Left renal pelvis (tissue), 4 donors: Measurements from ENCODE around the gene CLC. TPM values are rescaled to one million over a fixed set of nuclear protein-coding genes. Genes with fewer than 3 reads are reported as not detected.
"Not testable (repeated sequence)": the region's sequence is repeated elsewhere in the genome, so short reads cannot be mapped to it uniquely, and the experiment has no call there.

Experiments used
- DNase-seq, 4 donors: peaks; one replicate each; pipeline ENCODE4 v3.0.0-alpha.2; 2013; ENCODE audit warnings: low read depth in 4 of 4, low spot score in 3 of 4
- polyA plus RNA-seq, 4 donors: library from polyadenylated mRNA; unstranded; fragments of 120-200 nt; gene quantifications; one replicate each; pipeline ENCODE4 v1.2.1, GENCODE V29; 2013; ENCODE audit not compliant: insufficient read length in 4 of 4

Gene CLC
- 1 to 10 TPM; 1.1 to 5.5 (median 1.5) TPM for polyA plus RNA-seq

DNA sequence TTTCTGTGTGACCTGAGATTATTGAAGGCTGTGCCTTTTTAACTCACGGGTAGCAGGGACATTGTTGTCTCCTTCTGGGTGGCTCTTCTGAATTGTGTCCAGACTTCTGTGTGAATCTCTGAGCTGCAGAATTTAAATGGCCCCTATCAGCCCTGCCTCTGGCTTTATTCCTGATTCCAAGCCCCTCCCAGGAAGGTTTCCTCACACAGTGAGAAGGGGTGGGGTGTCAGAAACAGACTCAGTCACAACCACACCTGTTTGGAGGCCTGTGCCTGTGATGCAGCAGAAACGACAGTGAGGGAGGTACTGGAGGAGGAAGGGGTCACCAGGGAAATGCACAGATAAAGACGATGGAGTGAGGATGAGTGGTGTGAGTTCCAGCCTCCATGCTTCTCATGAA lies at the start of gene CLC:
Gene CLC, minus strand, starts transcription at position 139 of the 400 bp plus-strand sequence. Its CDS starts 77 bp downstream, at position 62.
- no peak for DNase-seq

DNA sequence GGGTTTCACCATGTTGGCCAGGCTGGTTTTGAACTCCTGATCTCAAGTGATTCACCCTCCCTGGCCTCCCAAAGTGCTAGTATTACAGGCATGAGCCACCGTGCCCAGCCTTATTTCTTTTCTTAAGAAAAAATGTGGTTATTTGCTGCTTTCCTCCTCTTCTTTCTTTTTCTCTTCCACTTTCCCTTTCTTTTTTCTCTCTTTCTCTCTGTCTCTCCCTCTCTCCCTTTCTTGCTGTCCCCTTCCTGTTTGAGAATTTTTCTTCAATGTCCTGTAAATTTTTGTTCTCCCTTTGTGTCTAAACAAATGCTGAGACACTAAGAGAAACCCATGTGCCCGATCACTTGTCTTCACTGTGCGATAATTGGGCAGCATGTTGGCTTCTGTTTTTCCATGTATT lies 43.1 kb upstream of the CLC start:
- DNase-seq = no peak

DNA sequence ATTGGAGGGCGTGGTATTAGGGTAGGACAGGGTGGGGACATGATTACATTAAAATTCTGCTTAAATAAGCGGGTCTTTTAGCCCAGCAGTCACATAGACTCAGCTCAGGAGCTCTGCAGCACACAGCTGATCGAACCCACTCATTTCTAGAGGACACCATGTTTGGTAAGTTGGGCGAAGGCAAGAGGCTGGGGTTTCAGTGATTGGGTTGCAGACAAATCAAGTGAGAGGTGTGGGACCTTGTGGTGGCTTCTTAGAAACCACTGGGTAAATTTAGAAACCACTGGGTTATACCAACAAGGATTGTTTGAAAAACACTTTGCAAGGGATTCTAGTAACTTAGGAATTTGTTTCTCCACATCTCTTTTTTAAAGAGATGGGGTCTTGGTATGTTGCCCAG lies 40.9 kb upstream of the CLC start, which contains the start of gene LEUTX:
Gene LEUTX, plus strand, starts transcription at position 92 of the 400 bp plus-strand sequence. Its CDS starts 67 bp downstream, at position 159.
- no peak for DNase-seq

DNA sequence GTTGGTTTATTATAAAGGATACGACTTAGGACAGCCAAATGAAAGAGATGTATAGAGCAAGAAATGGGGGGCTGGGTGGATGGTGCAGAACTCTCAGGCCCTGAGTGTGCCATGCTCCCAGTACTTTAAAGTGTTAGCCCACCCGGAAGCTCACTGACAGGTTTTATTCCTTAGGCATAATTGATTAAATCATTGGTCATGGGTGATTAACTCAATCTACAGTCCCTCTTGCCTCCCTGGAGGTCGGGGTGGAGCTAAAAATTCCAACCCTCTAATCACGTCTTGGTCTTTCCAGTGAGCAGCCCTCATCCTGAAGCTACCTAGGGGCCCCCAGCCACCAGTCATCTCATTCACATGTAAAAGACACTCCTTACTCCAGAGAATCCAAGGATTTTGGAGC lies 31.0 kb upstream of the CLC start:
- DNase-seq = no peak

DNA sequence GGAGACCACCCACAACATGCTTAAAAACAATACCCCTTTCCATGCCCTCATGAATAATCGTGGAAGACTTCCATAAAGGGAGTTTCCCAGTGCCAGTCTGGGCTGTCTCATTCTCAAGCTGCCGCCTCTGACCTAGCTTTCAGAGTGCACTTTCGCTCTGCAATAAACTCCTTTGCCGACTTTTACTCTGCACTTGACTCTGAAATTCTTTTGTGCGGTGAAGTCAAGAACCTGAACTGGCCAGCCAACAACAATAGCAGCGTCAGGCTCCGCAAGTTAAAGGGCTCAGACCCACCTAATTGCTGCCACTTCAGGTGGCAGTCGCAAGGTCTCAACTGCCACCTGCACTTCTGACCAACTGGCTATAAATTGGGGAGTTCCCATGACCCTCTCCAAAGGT lies 30.5 kb upstream of the CLC start:
- DNase-seq = no peak

DNA sequence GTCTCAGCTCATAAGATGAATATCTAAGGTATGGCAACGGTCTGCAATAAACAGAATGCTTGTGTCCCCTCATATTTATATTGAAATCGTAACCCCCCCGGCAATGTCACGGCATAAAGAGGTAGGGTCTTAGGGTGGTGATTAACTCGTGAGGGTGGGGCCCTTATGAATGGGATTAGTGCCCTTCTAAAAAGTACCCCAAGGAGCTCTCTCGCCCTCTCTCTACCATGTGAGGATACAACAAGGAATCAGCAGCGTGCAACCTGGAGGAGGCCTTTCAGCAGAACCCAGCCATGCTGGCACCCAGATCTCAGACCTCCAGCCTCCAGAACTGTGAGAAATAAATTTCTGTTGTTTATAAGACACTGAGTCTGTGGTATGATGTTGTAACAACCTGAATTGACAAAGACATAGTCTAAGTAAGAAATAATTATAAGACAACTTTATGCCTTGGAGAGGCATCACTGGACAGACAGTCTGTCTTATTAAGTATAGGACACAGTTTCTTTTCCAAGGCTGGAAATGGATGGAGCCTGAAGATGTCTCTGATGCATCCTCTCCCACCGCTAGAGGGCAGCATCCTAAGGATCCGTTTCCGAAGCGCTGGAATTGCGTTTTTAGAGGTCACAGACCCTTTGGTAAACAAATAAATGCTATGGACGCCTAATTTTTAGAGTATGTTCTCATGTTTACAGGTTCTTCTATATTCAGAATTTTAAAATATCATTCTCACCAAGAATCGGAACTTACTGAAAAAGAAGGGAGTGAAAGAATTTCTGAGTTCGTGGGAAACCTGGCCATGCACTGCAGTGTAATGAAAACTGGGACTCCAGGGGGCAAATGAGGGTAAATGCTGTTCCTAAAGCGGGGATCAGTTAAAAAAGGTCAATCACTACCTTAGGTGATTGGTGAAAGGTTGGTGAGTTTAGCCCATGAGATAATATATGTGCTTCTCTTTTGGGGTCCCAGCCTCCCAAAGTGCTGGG lies 27.6 kb upstream of the CLC start:
- no peak for DNase-seq

DNA sequence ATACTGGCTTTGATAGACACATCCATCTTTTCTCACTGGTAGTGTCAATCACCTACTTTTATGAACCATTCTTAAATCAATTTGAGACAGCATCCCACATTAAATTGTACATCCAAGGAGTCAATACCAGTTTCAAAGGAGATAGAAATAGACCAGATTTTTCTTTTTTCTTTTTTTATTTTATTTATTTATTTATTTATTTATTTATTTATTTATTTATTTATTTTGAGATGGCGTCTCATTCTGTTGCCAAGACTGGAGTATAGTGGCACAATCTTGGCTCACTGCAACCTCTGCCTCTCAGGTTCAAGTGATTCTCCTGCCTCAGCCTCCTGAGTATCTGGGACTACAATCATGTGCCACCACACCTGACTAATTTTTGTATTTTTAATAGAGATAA lies 24.0 kb upstream of the CLC start:
- not testable (repeated sequence) for DNase-seq

DNA sequence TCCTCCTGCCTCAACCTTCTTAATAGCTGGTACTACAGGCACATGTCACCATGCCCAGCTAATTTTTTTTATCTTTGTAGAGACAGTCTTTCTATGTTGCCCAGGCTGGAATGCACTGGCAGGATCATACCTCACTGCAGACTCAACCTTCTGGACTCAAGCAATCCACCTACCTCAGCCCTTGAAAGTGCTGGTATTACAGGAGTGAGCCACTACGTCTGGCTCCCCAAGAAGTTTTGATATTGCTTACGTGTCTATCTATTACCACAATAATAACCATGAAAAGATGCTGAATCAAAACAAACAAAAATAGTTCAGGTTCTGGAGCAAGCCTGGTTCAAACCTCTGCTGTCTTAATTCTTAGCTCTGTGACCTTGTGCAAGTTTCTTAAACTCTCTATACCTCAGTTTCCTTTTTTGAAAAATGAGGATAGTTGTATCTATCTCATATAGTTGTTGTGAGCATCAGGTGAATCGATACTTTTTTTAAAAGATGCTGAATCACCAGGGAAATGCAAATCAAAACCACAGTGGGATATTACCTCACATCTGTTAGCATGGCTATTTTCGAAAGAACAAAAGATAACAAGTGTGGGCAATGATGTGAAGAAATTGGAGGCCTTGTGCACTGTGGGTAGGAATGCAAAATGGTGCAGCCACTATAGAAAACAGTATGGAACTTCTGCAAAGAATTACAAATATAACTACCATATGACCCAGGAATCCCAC lies 21.8 kb upstream of the CLC start:
- DNase-seq = no peak

DNA sequence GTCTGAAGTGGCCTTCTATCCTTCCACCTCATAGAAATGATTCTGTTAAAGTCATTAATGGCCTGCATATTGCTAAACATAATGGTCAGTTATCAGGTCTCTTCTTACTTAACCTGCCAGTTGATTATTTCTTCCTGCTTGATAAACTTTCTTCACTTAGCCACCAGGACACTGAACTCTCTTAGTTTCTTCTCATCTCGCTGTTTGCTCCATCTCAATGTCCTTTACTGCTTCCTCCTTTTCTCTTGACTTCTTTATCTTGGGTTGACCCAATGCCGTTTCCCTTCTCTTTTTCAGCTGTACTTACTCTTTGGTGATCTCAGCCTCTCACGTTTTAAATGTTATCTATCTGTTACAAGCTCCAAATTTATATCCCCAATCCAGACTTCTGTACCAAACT lies 17.1 kb upstream of the CLC start:
- no peak for DNase-seq

DNA sequence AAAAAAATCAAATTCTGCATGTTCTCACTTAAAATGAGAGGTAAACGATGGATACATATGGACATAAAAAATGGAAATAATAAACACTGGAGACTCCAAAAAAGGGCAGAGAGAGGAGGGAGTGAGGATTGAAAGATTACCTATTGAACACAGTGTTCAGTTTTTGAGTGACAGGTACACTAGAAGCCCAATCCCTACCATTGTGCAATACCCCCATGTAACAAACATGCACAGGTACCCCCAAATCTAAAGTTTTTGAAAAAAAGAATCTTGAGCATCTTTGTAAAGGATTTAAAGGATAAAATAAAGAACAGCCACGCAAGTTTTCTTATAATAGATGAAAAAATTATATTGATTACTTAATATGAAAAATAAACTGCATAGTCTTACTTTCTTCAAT lies 16.7 kb upstream of the CLC start:
- no peak for DNase-seq

DNA sequence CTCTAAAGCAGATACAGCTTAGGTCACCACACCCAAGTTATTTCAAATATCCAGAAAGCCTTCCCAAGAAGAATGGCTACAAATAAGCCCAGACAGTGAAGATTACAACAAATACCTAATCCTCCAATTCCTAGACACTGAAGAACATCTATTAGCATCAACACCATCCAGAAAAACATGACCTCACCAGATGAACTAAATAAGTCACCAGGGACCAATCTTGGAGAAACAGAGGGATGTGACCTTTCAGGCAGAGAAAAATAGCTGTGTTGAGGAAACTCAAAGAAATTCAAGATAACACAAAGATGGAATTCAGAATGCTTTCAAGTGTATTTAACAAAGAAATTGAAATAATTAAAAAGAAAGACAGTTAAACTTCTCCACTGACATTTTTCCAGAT lies 15.0 kb upstream of the CLC start:
- DNase-seq = no peak

DNA sequence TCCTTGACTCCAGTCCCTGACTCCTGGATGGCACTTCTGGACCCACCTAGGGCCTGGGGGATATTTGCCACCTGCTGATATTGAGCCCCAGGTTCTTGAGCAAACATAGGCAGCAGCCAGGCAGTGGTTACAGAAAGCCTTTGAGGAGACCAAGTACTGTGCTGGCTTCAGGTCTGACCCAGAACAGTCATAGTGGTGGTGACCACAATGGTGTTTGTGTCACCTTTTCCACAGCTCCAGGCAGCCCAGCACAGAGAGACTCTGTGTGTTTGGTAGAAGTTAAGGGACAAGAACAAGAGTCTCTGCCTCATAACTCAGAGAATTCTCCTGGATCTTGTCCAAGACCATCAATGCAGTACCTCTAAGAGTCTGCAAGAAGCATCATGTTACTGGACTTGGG lies 14.6 kb upstream of the CLC start:
- DNase-seq = no peak

DNA sequence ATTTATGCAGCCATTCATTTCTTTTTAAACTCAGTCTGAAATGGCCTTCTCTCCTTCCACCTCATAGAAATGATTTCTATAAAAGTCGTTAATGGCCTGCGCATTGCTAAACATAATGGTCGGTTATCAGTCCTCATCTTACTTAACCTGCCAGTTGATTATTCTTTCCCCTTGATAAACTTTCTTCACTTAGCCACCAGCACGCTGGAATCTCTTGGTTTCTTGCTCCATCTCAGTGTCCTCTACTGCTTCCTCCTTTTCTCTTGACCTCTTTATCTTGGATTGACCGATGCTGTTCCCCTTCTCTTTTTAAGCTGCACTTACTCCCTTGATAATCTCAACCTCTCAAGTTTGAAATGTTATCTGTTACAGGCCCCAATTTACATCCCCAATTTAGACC lies 12.2 kb upstream of the CLC start:
- no peak for DNase-seq

DNA sequence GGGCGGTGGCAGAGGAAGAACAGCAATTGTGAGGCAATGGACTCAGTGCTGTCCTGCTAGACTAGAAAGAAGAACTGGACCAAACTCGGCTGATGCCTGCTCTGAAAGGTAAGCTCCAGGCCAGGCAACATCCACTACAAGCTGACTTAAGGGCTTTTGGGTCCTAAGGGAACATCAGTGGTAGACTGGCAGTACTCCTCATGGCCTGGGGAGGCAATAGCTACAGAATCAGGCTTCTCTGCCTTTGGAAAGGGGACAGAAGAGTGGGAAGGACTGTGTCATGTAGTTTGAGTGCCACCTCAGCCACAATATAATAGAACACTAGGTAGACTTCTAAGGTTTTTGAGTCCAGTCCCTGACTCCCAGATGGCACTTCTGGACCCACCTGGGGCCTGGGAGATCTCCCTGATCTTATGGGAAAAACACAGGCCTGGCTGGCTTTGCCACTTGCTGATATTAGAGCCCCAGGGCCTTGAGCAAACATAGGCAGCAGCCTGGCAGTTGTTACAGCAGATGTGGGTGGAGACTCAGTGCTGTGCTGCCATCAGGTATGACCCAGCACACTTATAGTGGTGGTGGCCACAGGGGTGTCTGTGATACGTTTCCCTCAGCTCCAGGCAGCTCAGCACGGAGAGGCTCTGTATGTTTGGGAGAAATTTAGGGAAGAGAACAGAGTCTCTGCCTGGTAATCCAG lies 9.2 kb upstream of the CLC start:
- no peak for DNase-seq

DNA sequence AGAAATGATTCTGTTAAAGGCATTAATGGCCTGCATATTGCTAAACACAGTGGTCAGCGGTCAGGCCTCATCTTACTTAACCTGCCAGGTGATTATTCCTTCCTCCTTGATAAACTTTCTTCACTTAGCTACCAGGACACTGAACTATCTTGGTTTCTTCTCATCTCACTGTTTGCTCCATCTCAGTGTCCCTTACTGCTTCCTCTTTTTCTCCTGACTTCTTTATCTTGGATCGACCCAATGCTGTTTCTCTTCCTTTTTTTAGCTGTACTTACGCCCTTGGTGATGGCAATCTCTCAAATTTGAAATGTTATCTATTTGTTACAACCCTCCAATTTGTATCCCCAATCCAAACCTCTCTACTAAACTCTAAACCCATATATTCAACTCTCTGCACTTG lies 7.8 kb upstream of the CLC start:
- no peak for DNase-seq

DNA sequence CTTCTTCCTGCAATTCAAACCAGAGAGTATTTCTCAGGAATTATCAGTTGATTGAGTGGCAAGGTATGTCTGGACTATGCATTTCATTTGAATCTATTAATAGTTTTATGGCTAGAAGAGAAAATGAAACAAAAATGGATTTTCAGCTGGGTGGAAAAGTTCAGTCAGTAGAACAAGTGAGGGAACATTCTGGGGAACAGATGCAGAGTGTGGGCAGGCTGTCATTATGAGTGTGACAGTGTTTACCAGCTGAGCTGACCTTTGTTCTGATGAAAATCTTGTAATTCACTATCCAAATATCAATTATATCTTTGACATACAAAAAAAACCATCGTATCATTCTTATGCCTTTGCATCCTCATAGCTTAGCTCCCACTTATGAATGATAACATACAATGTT lies 2.6 kb upstream of the CLC start:
- DNase-seq = no peak

DNA sequence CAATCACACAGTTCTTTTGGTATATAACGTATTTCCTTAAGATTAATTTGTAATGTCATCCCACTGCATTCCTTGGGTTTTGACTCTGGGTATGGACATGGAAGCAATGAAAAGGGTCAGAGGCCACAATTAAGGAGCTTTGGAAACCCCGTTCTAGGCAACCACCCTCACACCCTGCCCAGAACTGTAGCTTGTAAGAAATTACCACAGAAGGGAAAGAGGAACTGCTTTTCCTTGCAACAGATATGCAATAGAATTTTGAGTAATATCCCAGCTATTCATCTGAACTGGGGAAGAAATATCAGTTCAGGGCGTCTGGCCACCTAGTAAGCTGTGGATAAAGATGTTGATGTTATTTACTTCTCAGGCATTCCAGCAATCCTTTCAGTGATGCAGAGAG lies 985 bp upstream of the CLC start:
- no peak for DNase-seq

DNA sequence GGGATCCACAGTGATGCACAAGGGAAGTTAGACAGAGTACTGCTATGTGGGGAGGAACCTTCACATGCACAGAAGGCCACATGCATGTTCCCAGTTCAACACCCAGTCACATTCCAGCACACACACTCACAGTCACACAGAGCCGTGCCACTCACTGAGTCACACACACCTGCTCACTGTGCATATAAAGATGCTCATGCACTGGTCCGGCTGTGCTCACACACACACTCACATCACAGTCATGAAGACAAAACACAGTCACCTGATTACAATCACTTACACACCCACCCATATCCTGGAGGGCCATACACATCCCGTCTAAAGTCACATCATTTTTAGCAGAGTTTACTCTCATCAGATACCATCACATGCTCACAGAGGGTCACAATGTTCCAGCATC lies 478 bp downstream of the CLC start:
- DNase-seq = no peak

DNA sequence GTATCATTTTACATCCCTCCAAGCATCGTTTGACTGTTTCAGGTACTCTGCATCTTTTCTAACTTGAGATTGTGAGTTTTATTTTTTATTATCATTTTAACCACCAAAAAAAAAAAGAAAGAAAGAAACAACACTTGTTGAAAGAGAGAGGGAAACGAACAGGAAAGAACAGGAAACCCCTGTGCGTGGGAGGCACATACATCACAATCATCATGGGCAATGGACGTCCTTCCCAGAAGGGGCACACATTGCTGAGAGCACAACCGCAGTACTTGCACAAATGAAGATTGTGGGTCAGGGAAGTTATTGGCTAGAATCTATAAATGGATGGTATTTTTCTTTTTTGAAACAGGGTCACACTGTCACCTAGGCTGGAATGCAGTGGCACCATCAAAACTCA lies 1.7 kb downstream of the CLC start:
- no peak for DNase-seq

DNA sequence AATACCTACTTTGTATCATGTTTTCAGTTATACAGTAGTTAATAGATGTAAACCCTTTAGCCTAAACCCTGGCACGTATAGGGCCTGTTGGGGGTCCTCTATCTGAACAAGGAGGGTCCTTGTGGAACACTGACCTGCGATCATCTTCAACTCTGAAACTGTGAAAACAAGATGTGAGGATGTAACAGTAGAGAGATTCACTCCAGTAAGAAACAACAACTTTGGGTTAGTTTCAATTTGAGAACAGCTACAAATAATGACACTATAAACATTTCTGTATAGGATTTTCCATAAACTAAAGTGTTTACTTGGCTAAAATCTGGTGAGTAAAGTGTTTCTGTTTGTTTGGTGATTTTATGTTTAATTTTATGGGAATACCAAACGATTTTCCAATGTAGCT lies 2.1 kb downstream of the CLC start:
- DNase-seq = no peak

DNA sequence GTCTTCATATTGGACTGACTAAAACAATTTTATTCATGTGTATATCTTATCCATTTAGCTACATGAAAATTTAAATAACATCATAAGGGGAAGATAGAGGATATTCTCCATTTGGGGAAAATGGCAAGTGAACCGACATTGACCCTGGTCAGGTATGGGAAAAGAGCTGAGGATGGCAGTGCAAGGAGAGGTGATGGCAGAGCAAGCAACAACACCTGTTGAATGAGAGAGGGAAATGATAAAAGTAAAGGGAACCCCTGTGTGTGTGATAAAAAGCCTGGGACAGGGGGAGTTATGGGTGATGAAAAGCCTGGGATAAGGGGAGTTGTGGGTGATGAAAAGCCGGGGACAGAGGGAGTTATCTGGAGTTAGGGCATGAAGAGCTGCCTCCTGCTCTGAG lies 4.0 kb downstream of the CLC start:
- DNase-seq = no peak
